AG09309 (cell line): ENCODE measurements around the gene HTR4.

Source experiments
- DNase-seq: peaks from one replicate; pipeline ENCODE4 v3.0.0-alpha.2; 2010; ENCODE audit warnings: low read depth
- H3K4me3 ChIP-seq: 2 replicates; pipeline ENCODE4 v1.5.1; 2011; ENCODE audit warnings: mild to moderate bottlenecking, low read depth, low read length, moderate library complexity; ENCODE audit not compliant: control insufficient read depth
- CTCF ChIP-seq: IDR thresholded peaks from 2 replicates; pipeline ENCODE4 v1.5.1; 2011; ENCODE audit warnings: mild to moderate bottlenecking, low read depth, low read length, inconsistent platforms; ENCODE audit not compliant: insufficient read depth, control insufficient read depth; ENCODE audit errors: missing control alignments

Gene HTR4

GRCh38 chr5:148573374-148573773 is 81.0 kb downstream of the HTR4 start:
- DNase-seq, result no peak
- H3K4me3 ChIP-seq, result no peak overlapping the region
- TF ChIP-seq CTCF, result no peak

- H3K4me3 ChIP-seq, result no peak overlapping the region
- DNase-seq, result no peak
- no peak for TF ChIP-seq CTCF
These were observed 84.4 kb downstream of the HTR4 start for GRCh38 chr5:148569948-148570347.

- no peak overlapping the region for H3K4me3 ChIP-seq
- TF ChIP-seq CTCF, result no peak
- DNase-seq, result no peak
These were observed 89.2 kb downstream of the HTR4 start for GRCh38 chr5:148565148-148565547.

- no peak overlapping the region for H3K4me3 ChIP-seq
- no peak for DNase-seq
- TF ChIP-seq CTCF, result no peak
These were observed 91.3 kb downstream of the HTR4 start for GRCh38 chr5:148563021-148563420.

GRCh38 chr5:148561801-148562311 is 92.5 kb downstream of the HTR4 start:
- no peak for TF ChIP-seq CTCF
- no peak overlapping the region for H3K4me3 ChIP-seq
- DNase-seq, result no peak

GRCh38 chr5:148559461-148559860 is 94.9 kb downstream of the HTR4 start:
- no peak for DNase-seq
- TF ChIP-seq CTCF, result no peak
- H3K4me3 ChIP-seq, result no peak overlapping the region

- no peak for TF ChIP-seq CTCF
- DNase-seq, result no peak
- no peak overlapping the region for H3K4me3 ChIP-seq
These were observed 95.4 kb downstream of the HTR4 start for GRCh38 chr5:148558892-148559291.
